Panc1 (cell line): Measurements from ENCODE around the gene TSHZ2.

Experiments used
- POLR2AphosphoS5 ChIP-seq: IDR thresholded peaks from 2 replicates; pipeline ENCODE4 v1.6.1; 2012; ENCODE audit warnings: mild to moderate bottlenecking, low read depth, low read length, moderate library complexity
- SIN3A ChIP-seq: IDR thresholded peaks from 2 replicates; pipeline ENCODE4 v1.6.1; 2012; ENCODE audit warnings: low read depth, mild to moderate bottlenecking, low read length, moderate library complexity, borderline replicate concordance; ENCODE audit not compliant: insufficient read depth
- TCF7L2 ChIP-seq: IDR thresholded peaks from 2 replicates; pipeline ENCODE4 v1.6.1; 2011; ENCODE audit warnings: mild to moderate bottlenecking, low read depth, low read length, inconsistent platforms
- TF ChIP-seq, protein P1 (sequence below): fragments of 450-650 bp; IDR thresholded peaks from 2 replicates; pipeline ENCODE4 v1.5.1; 2017; ENCODE audit warnings: mild to moderate bottlenecking
- TF ChIP-seq, protein P2 (sequence below), 2 experiments: IDR thresholded peaks; 2 replicates each; pipeline ENCODE4 v1.6.1; 2011 to 2012; ENCODE audit warnings: low read depth in 2 of 2, control low read depth in 1 of 2, low read length in 1 of 2, mild to moderate bottlenecking in 1 of 2, moderate library complexity in 1 of 2; ENCODE audit not compliant: insufficient read depth in 1 of 2

DNA sequence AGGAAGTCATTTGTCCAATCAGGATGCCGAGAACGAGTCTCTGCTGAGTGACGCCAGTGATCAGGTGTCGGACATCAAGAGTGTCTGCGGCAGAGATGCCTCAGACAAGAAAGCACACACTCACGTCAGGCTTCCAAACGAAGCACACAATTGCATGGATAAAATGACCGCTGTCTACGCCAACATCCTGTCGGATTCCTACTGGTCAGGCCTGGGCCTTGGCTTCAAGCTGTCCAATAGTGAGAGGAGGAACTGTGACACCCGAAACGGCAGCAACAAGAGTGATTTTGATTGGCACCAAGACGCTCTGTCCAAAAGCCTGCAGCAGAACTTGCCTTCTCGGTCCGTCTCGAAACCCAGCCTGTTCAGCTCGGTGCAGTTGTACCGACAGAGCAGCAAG lies 281.5 kb downstream of the TSHZ2 start:
- TF ChIP-seq, protein P1, sequence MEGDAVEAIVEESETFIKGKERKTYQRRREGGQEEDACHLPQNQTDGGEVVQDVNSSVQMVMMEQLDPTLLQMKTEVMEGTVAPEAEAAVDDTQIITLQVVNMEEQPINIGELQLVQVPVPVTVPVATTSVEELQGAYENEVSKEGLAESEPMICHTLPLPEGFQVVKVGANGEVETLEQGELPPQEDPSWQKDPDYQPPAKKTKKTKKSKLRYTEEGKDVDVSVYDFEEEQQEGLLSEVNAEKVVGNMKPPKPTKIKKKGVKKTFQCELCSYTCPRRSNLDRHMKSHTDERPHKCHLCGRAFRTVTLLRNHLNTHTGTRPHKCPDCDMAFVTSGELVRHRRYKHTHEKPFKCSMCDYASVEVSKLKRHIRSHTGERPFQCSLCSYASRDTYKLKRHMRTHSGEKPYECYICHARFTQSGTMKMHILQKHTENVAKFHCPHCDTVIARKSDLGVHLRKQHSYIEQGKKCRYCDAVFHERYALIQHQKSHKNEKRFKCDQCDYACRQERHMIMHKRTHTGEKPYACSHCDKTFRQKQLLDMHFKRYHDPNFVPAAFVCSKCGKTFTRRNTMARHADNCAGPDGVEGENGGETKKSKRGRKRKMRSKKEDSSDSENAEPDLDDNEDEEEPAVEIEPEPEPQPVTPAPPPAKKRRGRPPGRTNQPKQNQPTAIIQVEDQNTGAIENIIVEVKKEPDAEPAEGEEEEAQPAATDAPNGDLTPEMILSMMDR: no peak
- TF ChIP-seq, protein P2, sequence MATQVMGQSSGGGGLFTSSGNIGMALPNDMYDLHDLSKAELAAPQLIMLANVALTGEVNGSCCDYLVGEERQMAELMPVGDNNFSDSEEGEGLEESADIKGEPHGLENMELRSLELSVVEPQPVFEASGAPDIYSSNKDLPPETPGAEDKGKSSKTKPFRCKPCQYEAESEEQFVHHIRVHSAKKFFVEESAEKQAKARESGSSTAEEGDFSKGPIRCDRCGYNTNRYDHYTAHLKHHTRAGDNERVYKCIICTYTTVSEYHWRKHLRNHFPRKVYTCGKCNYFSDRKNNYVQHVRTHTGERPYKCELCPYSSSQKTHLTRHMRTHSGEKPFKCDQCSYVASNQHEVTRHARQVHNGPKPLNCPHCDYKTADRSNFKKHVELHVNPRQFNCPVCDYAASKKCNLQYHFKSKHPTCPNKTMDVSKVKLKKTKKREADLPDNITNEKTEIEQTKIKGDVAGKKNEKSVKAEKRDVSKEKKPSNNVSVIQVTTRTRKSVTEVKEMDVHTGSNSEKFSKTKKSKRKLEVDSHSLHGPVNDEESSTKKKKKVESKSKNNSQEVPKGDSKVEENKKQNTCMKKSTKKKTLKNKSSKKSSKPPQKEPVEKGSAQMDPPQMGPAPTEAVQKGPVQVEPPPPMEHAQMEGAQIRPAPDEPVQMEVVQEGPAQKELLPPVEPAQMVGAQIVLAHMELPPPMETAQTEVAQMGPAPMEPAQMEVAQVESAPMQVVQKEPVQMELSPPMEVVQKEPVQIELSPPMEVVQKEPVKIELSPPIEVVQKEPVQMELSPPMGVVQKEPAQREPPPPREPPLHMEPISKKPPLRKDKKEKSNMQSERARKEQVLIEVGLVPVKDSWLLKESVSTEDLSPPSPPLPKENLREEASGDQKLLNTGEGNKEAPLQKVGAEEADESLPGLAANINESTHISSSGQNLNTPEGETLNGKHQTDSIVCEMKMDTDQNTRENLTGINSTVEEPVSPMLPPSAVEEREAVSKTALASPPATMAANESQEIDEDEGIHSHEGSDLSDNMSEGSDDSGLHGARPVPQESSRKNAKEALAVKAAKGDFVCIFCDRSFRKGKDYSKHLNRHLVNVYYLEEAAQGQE (IDR thresholded peaks at IDR 0.05; ENCODE audit: insufficient read depth in 1 of 2, low read depth in 2 of 2, low read length in 1 of 2): no peak
- TF ChIP-seq POLR2AphosphoS5 (no peak), SIN3A (no peak), TCF7L2 (no peak)
